Measurements from ENCODE around the gene TSTD1.
"Not testable (repeated sequence)": the region's sequence is repeated elsewhere in the genome, so short reads cannot be mapped to it uniquely, and the experiment has no call there.

The TSTD1 gene

GRCh38 chr1:161066694-161067093, 27.9 kb upstream of the TSTD1 start:
- Histone ChIP-seq H3K9ac (ENCODE audit: low read length) (no peak overlapping the region), H3K4me3 (ENCODE audit: low read length) (no peak overlapping the region), H3K4me1 (ENCODE audit: control insufficient read depth, insufficient read depth, low read length) (no peaks in the 10 kb centered on the region), H3K36me3 (ENCODE audit: control insufficient read depth, insufficient read depth, low read length, severe bottlenecking) (no peaks in the 10 kb centered on the region), H3K27me3 (replicated peaks; ENCODE audit: control insufficient read depth, insufficient read depth, low read length) (peaks cover 5% of the 10 kb centered on the region), H3K9me3 (ENCODE audit: control insufficient read depth, low read length) (no peaks in the 10 kb centered on the region)
- DNase-seq (ENCODE audit: low read depth): no peak

DNA sequence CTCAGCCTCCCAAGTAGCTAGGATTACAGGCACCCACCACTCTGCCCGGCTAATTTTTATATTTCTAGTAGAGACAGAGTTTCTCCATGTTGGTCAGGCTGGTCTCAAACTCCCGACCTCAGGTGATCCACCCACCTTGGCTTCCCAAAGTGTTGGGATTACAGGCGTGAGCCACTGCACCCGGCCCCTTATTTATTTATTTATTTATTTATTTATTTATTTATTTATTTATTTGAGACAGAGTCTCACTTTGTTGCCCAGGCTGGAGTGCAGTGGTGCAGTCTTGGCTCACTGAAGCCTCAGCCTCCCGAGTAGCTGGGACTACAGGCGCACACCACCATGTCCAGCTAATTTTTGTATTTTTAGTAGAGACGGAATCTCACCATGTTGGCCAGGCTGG, 26.9 kb upstream of the TSTD1 start:
- not testable (repeated sequence) for H3K9ac ChIP-seq (ENCODE audit: low read length); DNase-seq (ENCODE audit: low read depth); H3K4me3 ChIP-seq (ENCODE audit: low read length); H3K27me3 ChIP-seq (replicated peaks; ENCODE audit: control insufficient read depth, insufficient read depth, low read length); H3K36me3 ChIP-seq (ENCODE audit: control insufficient read depth, insufficient read depth, low read length, severe bottlenecking); H3K4me1 ChIP-seq (ENCODE audit: control insufficient read depth, insufficient read depth, low read length); H3K9me3 ChIP-seq (ENCODE audit: control insufficient read depth, low read length)

DNA sequence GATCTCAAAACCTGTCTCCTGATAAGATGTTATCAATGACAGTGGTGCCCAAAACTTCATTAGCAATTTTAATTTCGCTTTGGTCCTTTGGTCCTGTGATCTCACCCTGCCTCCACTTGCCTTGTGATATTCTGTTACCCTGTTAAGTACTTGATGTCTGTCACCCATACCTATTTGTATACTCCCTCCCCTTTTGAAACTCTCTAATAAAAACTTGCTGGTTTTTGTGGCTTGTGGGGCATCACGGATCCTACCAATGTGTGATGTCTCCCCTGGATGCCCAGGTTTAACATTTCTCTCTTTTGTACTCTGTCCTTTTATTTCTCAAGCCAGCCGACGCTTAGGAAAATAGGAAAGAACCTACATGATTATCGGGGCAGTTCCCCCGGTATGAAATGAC, 25.2 kb upstream of the TSTD1 start:
- not testable (repeated sequence) for H3K9me3 ChIP-seq (ENCODE audit: control insufficient read depth, low read length); H3K36me3 ChIP-seq (ENCODE audit: control insufficient read depth, insufficient read depth, low read length, severe bottlenecking); DNase-seq (ENCODE audit: low read depth); H3K4me3 ChIP-seq (ENCODE audit: low read length); H3K9ac ChIP-seq (ENCODE audit: low read length); H3K27me3 ChIP-seq (replicated peaks; ENCODE audit: control insufficient read depth, insufficient read depth, low read length); H3K4me1 ChIP-seq (ENCODE audit: control insufficient read depth, insufficient read depth, low read length)

GRCh38 chr1:161061419-161061818, 22.7 kb upstream of the TSTD1 start:
- Histone ChIP-seq H3K9ac (ENCODE audit: low read length) (no peak overlapping the region), H3K36me3 (ENCODE audit: control insufficient read depth, insufficient read depth, low read length, severe bottlenecking) (no peaks in the 10 kb centered on the region)
- DNase-seq (ENCODE audit: low read depth): no peak

GRCh38 chr1:161059293-161059692, 20.5 kb upstream of the TSTD1 start:
- H3K4me1 ChIP-seq (ENCODE audit: control insufficient read depth, insufficient read depth, low read length): no peaks in the 10 kb centered on the region
- no peaks in the 10 kb centered on the region for H3K36me3 ChIP-seq (ENCODE audit: control insufficient read depth, insufficient read depth, low read length, severe bottlenecking)
- no peak overlapping the region for H3K9ac ChIP-seq (ENCODE audit: low read length)
- no peaks in the 10 kb centered on the region for H3K9me3 ChIP-seq (ENCODE audit: control insufficient read depth, low read length)
- no peak overlapping the region for H3K4me3 ChIP-seq (ENCODE audit: low read length)
- no peak for DNase-seq (ENCODE audit: low read depth)
- H3K27me3 ChIP-seq (replicated peaks; ENCODE audit: control insufficient read depth, insufficient read depth, low read length): peaks cover 6% of the 10 kb centered on the region

More at GRCh38 chr1:161061419-161061818, 22.7 kb upstream of the TSTD1 start:
- Histone ChIP-seq H3K4me3 (ENCODE audit: low read length) (no peak overlapping the region), H3K4me1 (ENCODE audit: control insufficient read depth, insufficient read depth, low read length) (no peaks in the 10 kb centered on the region), H3K27me3 (replicated peaks; ENCODE audit: control insufficient read depth, insufficient read depth, low read length) (peaks cover 7% of the 10 kb centered on the region), H3K9me3 (ENCODE audit: control insufficient read depth, low read length) (no peaks in the 10 kb centered on the region)

- Histone ChIP-seq H3K4me1 (ENCODE audit: control insufficient read depth, insufficient read depth, low read length) (no peaks in the 10 kb centered on the region), H3K9me3 (ENCODE audit: control insufficient read depth, low read length) (peaks cover 2% of the 10 kb centered on the region), H3K36me3 (ENCODE audit: control insufficient read depth, insufficient read depth, low read length, severe bottlenecking) (no peaks in the 10 kb centered on the region), H3K9ac (ENCODE audit: low read length) (no peak overlapping the region), H3K4me3 (ENCODE audit: low read length) (no peak overlapping the region), H3K27me3 (replicated peaks; ENCODE audit: control insufficient read depth, insufficient read depth, low read length) (peaks cover 6% of the 10 kb centered on the region)
- no peak for DNase-seq (ENCODE audit: low read depth)
Observed at GRCh38 chr1:161054805-161055204, 16.0 kb upstream of the TSTD1 start.

DNA sequence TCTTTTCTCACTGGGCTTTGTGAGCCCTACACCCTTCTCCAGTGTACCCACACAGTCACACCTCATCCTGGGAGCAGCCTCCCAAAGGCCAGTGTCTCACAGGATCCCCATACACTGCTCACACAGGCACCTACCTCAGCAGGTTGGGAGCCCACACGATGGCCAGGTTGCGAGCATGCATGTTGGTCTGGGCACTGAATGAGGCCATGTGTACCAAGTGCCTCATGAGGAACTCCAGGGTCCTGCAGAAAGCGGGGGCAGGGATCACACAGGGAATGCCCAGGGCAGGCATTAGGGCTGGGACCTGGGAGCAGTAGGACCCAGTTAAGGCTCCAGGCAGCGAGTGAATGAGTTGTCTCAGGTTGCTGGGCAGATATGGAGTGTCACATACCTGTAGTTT, 15.5 kb upstream of the TSTD1 start:
- no peaks in the 10 kb centered on the region for H3K36me3 ChIP-seq (ENCODE audit: control insufficient read depth, insufficient read depth, low read length, severe bottlenecking)
- no peaks in the 10 kb centered on the region for H3K4me1 ChIP-seq (ENCODE audit: control insufficient read depth, insufficient read depth, low read length)
- no peak for DNase-seq (ENCODE audit: low read depth)
- H3K9ac ChIP-seq (ENCODE audit: low read length): no peak overlapping the region
- no peak overlapping the region for H3K4me3 ChIP-seq (ENCODE audit: low read length)
- H3K27me3 ChIP-seq (replicated peaks; ENCODE audit: control insufficient read depth, insufficient read depth, low read length): peaks cover 3% of the 10 kb centered on the region
- peaks cover 7% of the 10 kb centered on the region for H3K9me3 ChIP-seq (ENCODE audit: control insufficient read depth, low read length)

- Histone ChIP-seq H3K4me3 (ENCODE audit: low read length) (no peak overlapping the region), H3K27me3 (replicated peaks; ENCODE audit: control insufficient read depth, insufficient read depth, low read length) (peaks cover 2% of the 10 kb centered on the region), H3K36me3 (ENCODE audit: control insufficient read depth, insufficient read depth, low read length, severe bottlenecking) (no peaks in the 10 kb centered on the region), H3K9ac (ENCODE audit: low read length) (no peak overlapping the region), H3K9me3 (ENCODE audit: control insufficient read depth, low read length) (peaks cover 18% of the 10 kb centered on the region), H3K4me1 (ENCODE audit: control insufficient read depth, insufficient read depth, low read length) (no peaks in the 10 kb centered on the region)
- no peak for DNase-seq (ENCODE audit: low read depth)
Observed at GRCh38 chr1:161052899-161053298, 14.1 kb upstream of the TSTD1 start.

DNA sequence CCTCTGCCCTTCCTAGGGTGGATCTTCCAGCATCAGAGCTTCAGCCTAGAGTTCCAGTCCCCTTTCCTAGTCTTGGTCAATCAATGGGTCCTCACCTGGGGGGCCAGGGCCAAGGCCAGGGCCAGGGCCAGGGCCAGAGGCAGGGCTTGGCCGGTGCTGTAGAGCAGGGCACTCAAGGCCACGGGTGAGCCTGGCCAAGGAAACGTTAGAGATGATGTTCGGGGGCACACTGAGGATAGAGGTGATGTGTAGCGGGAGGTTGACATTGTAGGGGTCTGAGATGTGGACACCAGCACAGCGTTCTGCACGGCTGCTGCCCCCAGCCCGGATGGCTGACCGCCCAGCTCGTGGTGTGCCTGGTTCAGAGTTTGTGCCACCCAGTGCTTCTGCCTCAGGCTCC, 12.5 kb upstream of the TSTD1 start:
- peaks cover 2% of the 10 kb centered on the region for H3K27me3 ChIP-seq (replicated peaks; ENCODE audit: control insufficient read depth, insufficient read depth, low read length)
- no peak for DNase-seq (ENCODE audit: low read depth)
- H3K9ac ChIP-seq (ENCODE audit: low read length): no peak overlapping the region
- H3K4me3 ChIP-seq (ENCODE audit: low read length): no peak overlapping the region
- H3K4me1 ChIP-seq (ENCODE audit: control insufficient read depth, insufficient read depth, low read length): peaks cover 5% of the 10 kb centered on the region
- no peaks in the 10 kb centered on the region for H3K36me3 ChIP-seq (ENCODE audit: control insufficient read depth, insufficient read depth, low read length, severe bottlenecking)
- H3K9me3 ChIP-seq (ENCODE audit: control insufficient read depth, low read length): peaks cover 18% of the 10 kb centered on the region

DNA sequence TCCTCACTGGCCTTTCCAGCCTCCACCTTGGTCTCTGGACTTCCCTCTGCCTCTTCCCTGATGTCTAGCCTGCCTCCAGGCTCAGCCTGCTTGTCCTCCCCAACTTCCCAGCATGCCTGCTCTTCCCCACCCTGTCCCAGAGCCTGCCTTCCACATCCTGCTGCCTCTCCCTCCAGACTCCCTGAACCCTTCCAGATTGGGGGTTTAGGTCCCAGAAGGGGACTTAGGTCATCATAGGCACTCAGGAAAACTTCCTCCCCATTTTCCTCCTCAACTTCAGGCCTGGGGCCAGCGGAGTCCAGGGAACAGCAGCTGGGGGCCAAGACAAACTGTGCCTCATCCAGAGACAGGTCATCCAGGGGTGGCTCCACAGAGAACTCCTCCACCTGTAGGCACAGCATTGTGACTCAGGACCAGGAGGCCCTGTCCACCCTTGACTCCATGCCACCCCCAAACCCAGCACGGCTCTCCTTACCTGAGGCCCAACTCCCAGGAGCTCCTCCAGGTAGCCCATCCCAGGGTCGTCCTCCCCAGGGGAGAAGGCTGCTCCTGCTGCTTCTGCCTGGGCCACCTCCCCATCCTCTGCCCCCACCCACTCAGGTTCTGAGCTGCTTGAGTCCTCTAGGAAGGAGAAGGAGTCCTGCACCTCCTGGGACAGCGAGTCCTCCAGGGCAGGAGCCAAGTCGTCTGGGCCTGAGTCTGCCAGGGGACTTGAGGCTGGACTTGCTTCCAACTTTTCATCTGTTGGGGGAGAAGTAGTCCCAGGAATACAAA, 10.4 kb upstream of the TSTD1 start:
- no peak for DNase-seq (ENCODE audit: low read depth)
- Histone ChIP-seq H3K9ac (ENCODE audit: low read length) (no peak overlapping the region), H3K9me3 (ENCODE audit: control insufficient read depth, low read length) (peaks cover 18% of the 10 kb centered on the region), H3K4me1 (ENCODE audit: control insufficient read depth, insufficient read depth, low read length) (peaks cover 13% of the 10 kb centered on the region), H3K27me3 (replicated peaks; ENCODE audit: control insufficient read depth, insufficient read depth, low read length) (no peaks in the 10 kb centered on the region), H3K4me3 (ENCODE audit: low read length) (no peak overlapping the region), H3K36me3 (ENCODE audit: control insufficient read depth, insufficient read depth, low read length, severe bottlenecking) (no peaks in the 10 kb centered on the region)

DNA sequence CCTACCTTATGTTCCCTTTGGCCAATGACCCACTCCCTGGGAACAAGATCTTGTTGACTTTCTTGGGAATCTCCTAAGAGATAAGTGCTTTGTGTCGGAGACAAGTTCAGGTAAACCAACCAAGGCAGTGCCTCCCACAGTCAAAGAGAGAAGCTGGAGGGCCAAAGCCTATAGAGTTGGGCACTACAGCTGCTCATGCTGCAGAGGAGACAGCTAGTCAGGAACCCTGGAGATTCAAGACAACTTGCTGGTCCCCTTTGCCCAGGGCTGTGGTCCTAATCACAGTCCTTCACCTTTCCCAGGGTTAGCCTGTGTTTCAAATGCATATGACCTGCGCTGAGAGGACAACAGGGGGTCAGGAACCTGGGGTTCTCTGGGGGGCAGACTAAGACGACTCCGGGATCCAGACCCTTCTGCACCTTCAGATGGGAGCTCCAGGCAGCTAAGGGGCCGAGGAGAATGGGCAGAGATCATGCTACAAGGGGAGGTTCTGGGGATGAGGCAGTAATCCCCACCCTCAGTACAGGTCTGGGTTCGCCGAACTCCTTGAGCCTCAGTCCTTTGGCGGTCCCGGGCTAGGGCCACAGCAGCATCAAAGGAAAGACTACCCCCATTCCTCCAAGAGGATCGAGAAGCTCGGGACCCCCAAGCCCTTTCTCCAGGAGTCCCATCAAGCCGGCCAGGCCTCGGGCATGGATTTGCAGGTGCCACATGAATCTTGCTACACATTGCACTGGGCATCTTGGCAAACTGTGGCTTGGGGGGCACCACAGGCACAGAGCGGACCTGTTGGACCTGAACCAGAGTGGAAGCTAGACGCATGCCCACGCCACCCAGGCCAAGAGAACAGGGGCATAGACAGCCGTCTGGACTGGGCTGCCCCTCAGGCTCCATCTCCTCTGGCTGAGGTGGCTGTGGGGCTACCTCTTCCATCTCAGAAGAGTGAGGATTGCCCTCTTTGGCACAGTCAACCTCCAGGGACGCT, 9.0 kb upstream of the TSTD1 start:
- H3K27me3 ChIP-seq (replicated peaks; ENCODE audit: control insufficient read depth, insufficient read depth, low read length): no peaks in the 10 kb centered on the region
- H3K9me3 ChIP-seq (ENCODE audit: control insufficient read depth, low read length): peaks cover 18% of the 10 kb centered on the region
- H3K9ac ChIP-seq (ENCODE audit: low read length): no peak overlapping the region
- no peak overlapping the region for H3K4me3 ChIP-seq (ENCODE audit: low read length)
- peaks cover 14% of the 10 kb centered on the region for H3K4me1 ChIP-seq (ENCODE audit: control insufficient read depth, insufficient read depth, low read length)
- H3K36me3 ChIP-seq (ENCODE audit: control insufficient read depth, insufficient read depth, low read length, severe bottlenecking): peaks cover 3% of the 10 kb centered on the region
- DNase-seq (ENCODE audit: low read depth): no peak
